HFFc6 (cell line): ENCODE results near the gene CHMP2A. TPM values are rescaled to one million over a fixed set of nuclear protein-coding genes. Genes with fewer than 3 reads are reported as not detected.

Experiments
- DNase-seq: peaks from one replicate; pipeline ENCODE4 v3.0.0-alpha.2; 2018
- H3K27ac Mint-ChIP-seq: 2 replicates; pipeline ENCODE4 v1.8.0; 2020; ENCODE audit warnings: mild to moderate bottlenecking, mixed read lengths
- H3K27me3 Mint-ChIP-seq: 2 replicates; pipeline ENCODE4 v1.8.0; 2021; ENCODE audit warnings: mild to moderate bottlenecking, moderate library complexity, mixed read lengths; ENCODE audit not compliant: insufficient read depth
- H3K36me3 Mint-ChIP-seq: 2 replicates; pipeline ENCODE4 v1.8.0; 2021; ENCODE audit warnings: low read depth, mixed read lengths
- H3K4me1 Mint-ChIP-seq: 2 replicates; pipeline ENCODE4 v1.8.0; 2020; ENCODE audit warnings: low read depth, mixed read lengths
- H3K4me3 Mint-ChIP-seq: 2 replicates; pipeline ENCODE4 v1.8.0; 2020; ENCODE audit warnings: mild to moderate bottlenecking, moderate library complexity, mixed read lengths
- H3K9me3 Mint-ChIP-seq: 2 replicates; pipeline ENCODE4 v1.8.0; 2020; ENCODE audit warnings: mild to moderate bottlenecking, mixed read lengths
- CTCF ChIP-seq: fragments of 200-600 bp; sonication (generic); IDR thresholded peaks from 2 replicates; pipeline ENCODE4 v1.5.0; 2021; ENCODE audit warnings: antibody characterized with exemption, mild to moderate bottlenecking
- total RNA-seq, 6 experiments: library from RNA; stranded (reverse); fragmentation: NEBNext Ultra II Directional; extraction: Animal tissue kit (Norgen Biotek cat#: 25700); gene quantifications; 2 replicates in 1 of 6; 3 replicates in 5 of 6; pipeline ENCODE4 v1.2.3, GENCODE V29; 2021

The CHMP2A gene
- total RNA-seq, 6 experiments from 2014 or later = 100 to 126 (median 120) TPM

GRCh38 chr19:58521651-58522050 lies 33.3 kb downstream of the CHMP2A start:
- Mint-ChIP-seq H3K27me3 (no peaks in the 10 kb centered on the region; the same call in 1 of the 2 replicates), H3K4me1 (peaks cover 19% of the 10 kb centered on the region), H3K4me3 (peak overlapping the region; percentile 57), H3K27ac (peak overlapping the region; percentile 64), H3K36me3 (no peaks in the 10 kb centered on the region), H3K9me3 (no peaks in the 10 kb centered on the region)
- TF ChIP-seq CTCF = no peak
- DNase-seq = no peak

- H3K27me3 Mint-ChIP-seq = peaks cover 2% of the 10 kb centered on the region; the same call in 1 of the 2 replicates
- peak overlapping the region; percentile 96 for H3K27ac Mint-ChIP-seq
- H3K4me1 Mint-ChIP-seq = peaks cover 26% of the 10 kb centered on the region
- no peak for DNase-seq
- no peak for TF ChIP-seq CTCF
- H3K9me3 Mint-ChIP-seq = no peaks in the 10 kb centered on the region
- peaks cover 5% of the 10 kb centered on the region for H3K36me3 Mint-ChIP-seq
- peak overlapping the region; percentile 95 for H3K4me3 Mint-ChIP-seq
Measured at GRCh38 chr19:58520257-58520599, 34.7 kb downstream of the CHMP2A start.

- peak within 1 kb of the TSS; percentile 95 for H3K4me3 Mint-ChIP-seq
- DNase-seq = peak; percentile 97
- peak; percentile 77 for TF ChIP-seq CTCF
- H3K9me3 Mint-ChIP-seq = no peaks in the 10 kb centered on the region
- H3K27me3 Mint-ChIP-seq = peaks cover 4% of the 10 kb centered on the region
- peak within 1 kb of the TSS; percentile 96 for H3K27ac Mint-ChIP-seq
- H3K4me1 Mint-ChIP-seq = peaks cover 26% of the 10 kb centered on the region
- H3K36me3 Mint-ChIP-seq = peaks cover 5% of the 10 kb centered on the region
Measured at GRCh38 chr19:58519355-58520256, 35.3 kb downstream of the CHMP2A start, which contains the start of gene ZBTB45. TSS of gene ZBTB45 (minus strand) at chr19:58519810. CDS start at chr19:58517673, 2,137 bp downstream.

GRCh38 chr19:58519087-58519354 lies 35.9 kb downstream of the CHMP2A start:
- peaks cover 4% of the 10 kb centered on the region for H3K27me3 Mint-ChIP-seq
- DNase-seq = peak; percentile 60
- peak; percentile 54; the same call in 1 of the 2 replicates for TF ChIP-seq CTCF
- peaks cover 5% of the 10 kb centered on the region for H3K36me3 Mint-ChIP-seq
- peak overlapping the region; percentile 96 for H3K27ac Mint-ChIP-seq
- no peaks in the 10 kb centered on the region for H3K9me3 Mint-ChIP-seq
- H3K4me3 Mint-ChIP-seq = peak overlapping the region; percentile 95
- H3K4me1 Mint-ChIP-seq = peaks cover 26% of the 10 kb centered on the region

GRCh38 chr19:58518256-58519086 lies 36.4 kb downstream of the CHMP2A start:
- Mint-ChIP-seq H3K27ac (peak overlapping the region; percentile 96), H3K4me1 (peaks cover 26% of the 10 kb centered on the region)

More at GRCh38 chr19:58518256-58519086, 36.4 kb downstream of the CHMP2A start:
- Mint-ChIP-seq H3K4me3 (peak overlapping the region; percentile 95), H3K27me3 (peaks cover 4% of the 10 kb centered on the region), H3K9me3 (no peaks in the 10 kb centered on the region), H3K36me3 (peaks cover 5% of the 10 kb centered on the region)
- DNase-seq = no peak
- TF ChIP-seq CTCF = no peak
